CD4-positive, alpha-beta T cell treated with Interleukin-15 for 1 hour (primary cell): ENCODE data around the gene TTC7B.

Source experiments
- DNase-seq: peaks from one replicate; pipeline ENCODE4 v3.0.0-alpha.2; 2020

Gene TTC7B

DNA sequence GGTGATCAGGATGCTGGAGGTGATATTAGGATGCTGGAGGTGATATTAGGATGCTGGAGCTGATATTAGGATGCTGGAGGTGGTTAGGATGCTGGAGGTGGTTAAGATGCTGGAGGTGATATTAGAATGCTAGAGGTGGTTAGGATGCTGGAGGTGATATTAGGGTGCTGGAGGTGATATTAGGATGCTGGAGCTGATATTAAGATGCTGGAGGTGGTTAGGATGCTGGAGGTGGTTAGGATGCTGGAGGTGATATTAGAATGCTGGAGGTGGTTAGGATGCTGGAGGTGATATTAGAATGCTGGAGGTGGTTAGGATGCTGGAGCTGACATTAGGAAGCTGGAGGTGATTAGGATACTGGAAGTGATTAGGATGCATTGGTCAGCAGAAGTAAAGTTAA, 318.0 kb downstream of the TTC7B start:
- DNase-seq, result no peak

GRCh38 chr14:90496379-90496778, 319.9 kb downstream of the TTC7B start:
- no peak for DNase-seq

DNA sequence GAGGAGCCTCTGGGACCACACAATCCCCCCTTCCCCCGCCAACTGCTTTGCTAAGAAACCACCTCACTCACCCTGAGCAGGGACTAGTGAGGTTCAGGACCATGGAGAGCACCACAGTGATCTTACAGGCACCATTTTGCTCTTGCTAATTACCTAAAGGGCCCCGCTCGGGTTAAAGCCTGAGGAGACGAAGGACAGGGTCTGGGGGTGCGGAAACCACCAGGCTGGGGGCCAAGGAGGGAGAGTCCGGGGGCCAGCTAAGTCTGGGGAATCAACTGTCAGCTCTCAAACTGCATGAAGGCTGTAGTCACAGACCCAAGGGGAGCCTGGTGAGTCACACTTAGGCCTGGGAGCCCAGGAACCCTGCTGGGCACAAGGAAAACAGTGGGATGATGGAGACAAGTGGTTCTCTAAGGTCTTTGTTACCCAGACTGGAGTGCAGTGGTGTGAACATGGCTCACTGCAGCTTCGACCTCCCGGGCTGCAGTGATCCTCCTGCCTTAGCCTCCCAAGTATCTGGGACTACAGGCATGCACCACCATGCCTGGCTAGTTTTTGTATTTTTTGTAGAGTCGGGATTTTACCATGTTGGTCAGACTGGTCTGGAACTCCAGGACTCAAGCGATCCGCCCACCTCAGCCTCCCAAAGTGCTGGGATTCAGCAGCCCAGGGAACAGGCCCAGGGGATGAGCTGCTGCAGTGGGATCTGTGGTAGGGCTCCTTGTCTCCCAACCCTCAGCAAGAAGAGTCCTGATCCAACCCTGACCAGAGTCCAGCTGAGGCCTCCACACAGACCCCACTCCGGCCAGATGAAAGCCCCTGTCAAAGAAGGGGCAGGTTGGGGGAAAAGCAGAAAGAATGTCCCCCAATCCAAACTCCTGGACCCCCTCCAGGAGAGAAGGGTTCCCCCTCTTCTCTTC, 320.6 kb downstream of the TTC7B start:
- no peak for DNase-seq

- DNase-seq, result no peak
These were observed 324.2 kb downstream of the TTC7B start for GRCh38 chr14:90491911-90492531.

DNA sequence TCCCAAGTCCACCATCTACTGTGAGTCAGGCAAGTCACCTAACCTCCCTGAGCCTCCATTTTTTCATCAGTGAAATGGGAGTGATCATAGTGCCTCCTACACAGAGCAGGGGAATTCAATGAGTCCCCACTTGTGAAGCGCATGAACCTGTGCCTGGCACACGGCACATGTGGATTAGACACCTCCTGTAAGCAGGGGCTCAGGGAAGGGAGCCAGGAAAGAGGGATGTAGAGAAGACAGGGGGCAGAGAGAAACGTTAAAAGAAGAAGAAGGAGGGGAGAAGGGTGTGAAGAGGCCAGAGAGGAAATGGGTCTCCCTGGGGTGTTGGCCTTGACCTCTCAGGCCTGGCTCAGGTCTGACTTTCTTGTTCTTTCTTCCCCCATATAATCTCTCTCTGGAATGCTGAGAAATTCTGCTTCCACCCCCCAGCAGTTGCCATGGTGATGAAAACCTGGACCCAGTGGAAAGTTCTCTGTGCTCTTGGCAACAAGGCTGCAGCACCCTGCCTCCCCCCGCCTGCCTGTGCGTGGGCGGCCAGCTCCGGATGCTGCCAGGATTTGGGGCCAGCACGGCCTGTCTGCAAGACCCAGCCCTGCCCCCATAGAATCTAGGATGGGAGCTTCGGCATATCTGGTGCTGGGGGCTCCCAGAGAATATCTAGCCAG, 324.9 kb downstream of the TTC7B start:
- DNase-seq, result no peak

DNA sequence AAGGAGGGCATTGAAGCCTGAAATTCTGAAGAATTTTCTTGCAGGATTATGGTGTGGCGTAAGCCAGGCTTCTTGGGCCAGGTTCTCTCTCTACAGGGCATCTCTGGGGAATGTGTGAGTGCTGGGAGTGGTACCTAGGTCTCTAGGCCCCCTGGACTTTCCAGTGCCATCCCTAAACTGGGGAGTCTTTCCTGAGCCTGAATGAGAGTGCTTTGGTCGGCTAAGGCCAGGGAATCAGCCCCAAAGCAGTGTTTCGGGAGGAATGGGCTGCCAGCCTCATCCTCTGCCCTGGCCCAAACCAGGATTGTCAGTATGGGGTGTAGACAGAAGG, 325.5 kb downstream of the TTC7B start:
- DNase-seq, result no peak

DNA sequence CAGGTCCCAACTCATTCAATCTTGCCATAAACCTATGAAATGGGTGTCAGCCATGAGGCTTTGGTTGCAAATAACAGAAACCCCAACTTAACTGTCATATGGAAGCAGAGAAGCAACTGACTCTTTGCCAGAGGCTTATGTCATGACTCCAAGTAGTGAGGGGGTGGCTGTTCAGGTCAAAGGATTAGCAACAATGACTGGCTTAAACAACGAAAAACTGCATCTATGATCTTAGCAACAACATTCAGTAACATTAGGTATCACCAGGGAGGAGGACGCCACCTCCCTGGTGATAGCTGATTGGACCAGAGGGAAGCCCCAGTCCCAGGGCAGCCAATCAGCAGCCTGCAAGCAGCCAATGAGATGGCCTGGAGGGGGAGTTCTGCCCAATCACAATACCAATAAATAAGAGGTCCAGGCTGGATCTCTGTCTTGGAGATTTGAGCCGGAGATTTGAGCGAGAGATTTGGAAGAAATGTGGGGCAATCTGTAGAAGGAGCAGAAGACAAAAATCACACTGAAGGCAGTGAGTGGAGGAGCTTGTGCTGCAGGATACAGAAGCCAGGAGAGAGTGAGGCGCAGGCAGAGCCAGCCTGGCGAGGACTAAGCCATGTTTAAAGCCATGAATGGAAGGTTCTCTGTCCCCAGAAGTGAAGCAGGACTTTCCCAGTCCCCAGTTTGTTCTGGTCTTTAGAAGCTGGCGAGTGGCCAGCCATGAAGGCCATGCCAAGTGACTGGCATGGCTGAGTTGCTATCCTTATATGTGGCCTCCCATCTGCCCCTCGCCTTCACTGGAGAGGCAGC, 326.1 kb downstream of the TTC7B start:
- no peak for DNase-seq

DNA sequence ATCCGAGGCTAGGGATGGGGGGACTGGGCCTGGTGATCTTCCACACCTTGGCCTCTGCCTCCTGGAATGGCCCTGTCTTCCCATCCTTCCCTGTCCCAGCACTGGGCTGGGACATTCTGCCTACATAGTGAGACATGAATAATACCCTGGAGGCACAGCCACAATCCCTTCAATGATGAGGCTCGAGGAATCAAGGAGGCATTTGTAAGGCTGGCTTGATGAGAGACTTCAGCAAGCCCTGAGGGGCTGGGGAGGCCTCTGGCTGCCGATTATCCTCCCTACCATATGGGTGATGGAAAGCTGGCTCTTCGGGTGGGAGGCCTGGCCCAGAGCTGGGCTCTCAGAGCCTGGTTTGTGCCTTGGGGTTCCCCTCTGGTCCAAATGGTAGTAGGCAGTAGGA, 326.9 kb downstream of the TTC7B start:
- no peak for DNase-seq

- DNase-seq, result no peak
These were observed 328.0 kb downstream of the TTC7B start for GRCh38 chr14:90488256-90488655.

DNA sequence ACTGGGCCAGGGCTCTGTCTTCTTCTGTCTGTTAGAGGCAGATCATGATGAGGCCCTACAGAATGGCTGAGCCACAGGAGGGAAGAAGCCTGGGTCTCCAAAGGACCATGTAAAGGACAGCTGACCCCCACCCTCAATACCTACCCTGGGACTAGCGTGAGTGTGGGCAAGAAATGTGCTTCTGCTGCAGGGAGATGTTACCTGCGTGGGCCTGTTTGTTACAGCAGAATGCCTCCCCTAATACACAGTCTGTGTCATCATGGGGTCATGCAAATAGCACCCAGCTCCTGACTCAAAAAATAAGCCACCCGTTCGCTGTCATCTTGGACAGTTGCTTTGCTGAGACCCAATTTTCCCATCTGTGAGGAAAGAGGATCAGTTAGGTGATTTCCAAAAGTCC, 328.8 kb downstream of the TTC7B start:
- no peak for DNase-seq

DNA sequence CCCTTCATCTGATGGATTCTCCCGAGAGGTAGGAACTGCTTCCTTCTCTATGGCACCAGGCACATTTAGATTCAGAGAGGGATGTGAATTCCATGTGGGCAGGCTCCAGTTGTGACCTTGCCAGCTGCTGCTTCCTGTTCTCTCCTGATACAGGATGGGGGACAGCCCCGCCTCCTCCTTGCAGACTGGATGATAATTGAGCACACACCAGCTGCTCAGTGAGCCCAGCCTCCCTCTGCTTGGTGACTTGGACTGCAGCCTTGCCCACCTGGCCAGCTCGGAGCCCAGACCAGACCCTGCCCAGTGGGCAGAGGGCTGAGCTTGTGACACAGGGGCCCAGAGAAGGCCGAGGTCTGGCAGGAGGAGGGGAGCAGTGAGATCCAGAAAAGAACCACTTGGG, 329.2 kb downstream of the TTC7B start:
- DNase-seq, result no peak

DNA sequence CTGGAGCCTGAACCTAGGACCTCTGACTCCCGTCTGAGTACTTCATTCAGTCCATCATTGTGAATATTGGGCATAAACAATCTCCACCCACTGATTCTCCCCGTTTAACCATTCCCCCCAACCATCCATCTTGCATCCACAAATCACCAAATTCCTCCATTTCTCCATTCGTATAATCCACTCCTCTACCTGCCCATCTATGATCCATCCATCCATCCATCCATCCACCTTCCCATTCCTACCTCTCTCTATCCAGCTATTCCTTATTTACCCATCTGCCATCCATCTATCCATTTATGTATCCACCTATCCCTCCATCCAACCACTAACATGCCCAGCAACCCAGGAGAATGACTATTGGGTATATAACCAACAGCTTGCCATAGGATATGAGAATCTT, 331.9 kb downstream of the TTC7B start:
- DNase-seq, result no peak

DNA sequence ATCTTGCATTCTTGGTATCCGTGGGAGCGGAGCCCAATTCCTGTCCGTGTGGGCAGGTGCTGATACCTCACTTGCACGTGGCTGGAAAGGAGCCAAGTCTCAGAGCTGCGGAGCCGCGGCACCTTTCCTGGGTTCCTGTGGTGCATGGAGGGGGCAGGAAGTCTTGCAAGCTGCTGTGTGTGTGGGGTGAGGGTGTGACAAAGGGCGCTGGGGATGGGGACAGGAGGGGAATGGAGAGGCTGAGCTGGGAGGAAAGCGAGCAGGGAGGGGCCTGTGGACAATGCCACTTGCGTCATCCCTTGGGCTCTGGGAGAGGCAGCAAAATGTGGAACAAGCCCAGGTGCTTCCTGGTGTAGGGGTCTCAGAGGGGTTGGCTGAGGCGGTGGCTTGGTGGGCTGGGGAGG, 332.7 kb downstream of the TTC7B start:
- DNase-seq, result no peak

DNA sequence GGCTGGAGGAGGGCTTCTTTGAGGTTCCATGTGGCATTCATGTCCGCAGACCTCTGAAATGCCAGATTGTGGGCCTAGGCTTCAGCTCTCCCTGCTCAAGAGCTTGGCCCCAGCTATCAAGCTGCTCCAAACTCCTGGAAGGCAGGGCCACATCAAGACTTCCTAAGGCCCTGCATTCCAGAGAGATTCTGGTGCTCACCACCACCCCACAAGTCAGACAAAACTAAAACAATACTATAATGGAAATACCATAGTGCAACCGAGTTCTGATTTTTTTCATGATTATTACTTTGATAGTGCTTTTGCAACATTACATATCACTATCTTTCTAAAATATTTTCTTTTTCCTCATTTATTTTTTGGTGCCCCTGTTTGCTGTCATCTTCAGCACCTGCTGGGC, 333.1 kb downstream of the TTC7B start:
- no peak for DNase-seq

- no peak for DNase-seq
These were observed 340.9 kb downstream of the TTC7B start for GRCh38 chr14:90475298-90475697.
